T-helper 2 cell (primary cell): ENCODE results near the gene GRIK1.
"Not testable (repeated sequence)": the region's sequence is repeated elsewhere in the genome, so short reads cannot be mapped to it uniquely, and the experiment has no call there.

Experiments
- DNase-seq, 5 experiments: peaks; one replicate each; pipeline versions ENCODE4 v3.0.0 to v3.0.0-alpha.2; 2012 to 2022

The GRIK1 gene

GRCh38 chr21:29639366-29640079 lies 300.3 kb downstream of the GRIK1 start:
- no peak for DNase-seq

- no peak for DNase-seq
These were observed 301.0 kb downstream of the GRIK1 start for GRCh38 chr21:29638761-29639327.

- no peak for DNase-seq
These were observed 301.7 kb downstream of the GRIK1 start for GRCh38 chr21:29638138-29638537.

DNA sequence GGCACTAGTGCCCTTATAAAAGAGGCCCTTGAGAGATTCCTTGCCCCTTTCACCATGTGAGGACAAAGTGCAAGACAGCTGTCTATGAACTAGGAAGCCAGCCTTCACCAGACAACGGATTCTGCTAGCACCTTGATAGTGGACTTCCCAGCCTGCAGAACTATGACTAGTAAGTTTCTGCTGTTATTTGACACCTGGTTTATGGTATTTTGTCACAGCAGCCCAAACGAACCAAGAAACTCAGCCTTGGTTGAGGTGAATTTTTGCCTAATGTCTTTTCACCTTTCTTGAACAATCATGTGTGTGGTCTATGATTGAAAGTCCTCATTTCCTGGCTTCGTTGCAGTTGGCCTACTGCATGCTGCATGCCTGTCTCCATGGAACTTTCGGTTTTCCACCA lies 302.2 kb downstream of the GRIK1 start:
- DNase-seq, result no peak

DNA sequence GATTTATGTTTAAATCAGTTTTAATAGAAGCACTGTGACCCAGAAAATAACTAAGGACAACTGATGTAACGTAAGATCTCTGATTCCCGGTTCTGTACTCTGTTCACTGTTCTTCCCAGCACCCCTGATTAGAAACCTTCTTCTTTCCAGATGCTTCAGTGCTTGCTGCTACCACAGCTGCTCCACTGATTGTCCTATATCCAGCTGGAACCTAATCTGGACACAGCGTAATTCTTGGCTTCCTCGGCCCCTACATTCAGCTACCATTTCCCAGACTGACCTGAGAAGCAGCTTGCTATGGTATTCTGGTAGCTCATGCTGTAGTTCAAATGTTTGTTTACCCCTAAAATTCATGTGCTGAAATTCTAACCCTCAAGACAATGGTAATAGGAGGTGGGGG lies 302.7 kb downstream of the GRIK1 start:
- no peak for DNase-seq

DNA sequence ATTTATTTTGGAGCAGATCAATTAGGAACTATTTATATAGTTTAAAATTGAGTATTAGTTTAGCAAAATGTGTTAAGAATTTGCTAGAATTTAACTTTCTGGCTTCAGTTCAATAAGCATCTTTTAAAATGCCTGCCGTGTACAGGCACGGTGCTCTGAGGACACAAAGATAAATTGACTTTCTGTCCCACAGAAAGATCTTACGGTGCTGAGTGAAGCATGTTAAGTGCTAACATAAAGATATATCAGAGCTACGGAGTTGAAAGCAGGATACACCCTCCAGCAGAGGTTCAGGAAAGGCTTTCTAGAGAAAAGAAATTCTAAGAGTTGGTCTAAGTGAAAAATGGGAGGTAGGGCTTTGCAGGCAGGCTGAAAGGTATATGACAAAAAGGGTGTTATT lies 305.4 kb downstream of the GRIK1 start:
- DNase-seq, result no peak

DNA sequence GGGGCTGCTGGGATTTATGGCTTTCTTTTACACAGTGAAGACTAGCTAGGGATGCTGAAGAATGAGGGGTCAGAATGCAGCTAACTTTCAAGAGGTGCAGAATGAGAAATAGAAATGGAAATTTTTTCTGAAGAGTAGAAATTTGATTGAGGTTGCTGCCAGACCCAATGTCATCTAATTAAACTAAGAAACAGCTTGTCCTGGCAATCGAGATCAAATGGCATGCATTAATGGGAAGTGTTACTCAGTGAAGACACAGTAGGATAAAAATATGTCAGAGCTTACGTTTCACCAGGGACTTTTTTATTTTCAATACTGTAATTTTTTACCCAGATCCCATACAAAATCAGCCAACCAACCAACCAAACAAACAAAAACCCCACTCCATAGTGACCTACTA lies 306.0 kb downstream of the GRIK1 start:
- DNase-seq, result no peak

- DNase-seq, result no peak
These were observed 309.4 kb downstream of the GRIK1 start for GRCh38 chr21:29630441-29630840.

DNA sequence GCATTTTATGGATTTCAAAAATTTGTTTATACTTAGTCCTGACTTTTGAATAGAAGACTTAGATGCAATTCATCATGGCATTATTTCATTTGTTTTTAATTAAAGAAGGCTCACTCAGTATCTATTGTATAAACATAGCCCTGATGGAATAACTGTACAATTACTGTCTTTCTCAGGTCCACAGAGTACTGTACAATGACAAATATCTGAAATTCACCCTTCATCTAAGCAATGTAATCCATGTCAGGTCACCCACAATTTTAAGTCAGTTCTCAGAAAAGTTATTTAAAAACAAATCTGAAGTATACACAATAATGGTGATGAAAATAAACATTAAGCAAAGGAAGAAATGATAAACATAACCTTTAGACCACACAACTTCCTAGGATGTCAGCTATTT lies 311.9 kb downstream of the GRIK1 start:
- no peak for DNase-seq

GRCh38 chr21:29626801-29627470 lies 312.9 kb downstream of the GRIK1 start:
- no peak for DNase-seq

DNA sequence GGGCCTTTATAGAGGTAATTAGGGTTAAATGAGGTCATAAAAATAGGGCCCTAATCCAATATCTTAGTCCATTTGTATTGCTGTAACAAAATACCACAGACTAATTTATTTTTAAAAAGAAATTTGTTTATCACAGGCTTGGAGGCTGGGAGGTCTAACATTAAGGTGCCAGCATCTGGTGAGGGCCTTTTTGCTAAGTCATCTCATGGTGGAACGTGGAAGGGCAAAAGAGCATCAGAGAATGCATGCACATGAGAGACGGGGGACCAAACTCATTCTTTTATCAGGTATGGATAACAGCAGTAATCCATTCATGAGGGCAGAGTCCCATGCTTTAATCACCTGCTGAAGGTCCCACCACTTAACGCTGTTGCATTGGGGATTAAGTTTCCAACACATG lies 313.8 kb downstream of the GRIK1 start:
- no peak for DNase-seq

- no peak for DNase-seq
These were observed 315.0 kb downstream of the GRIK1 start for GRCh38 chr21:29624776-29625175.

- DNase-seq, result no peak
These were observed 318.3 kb downstream of the GRIK1 start for GRCh38 chr21:29621525-29621924.

GRCh38 chr21:29616209-29616751 lies 323.5 kb downstream of the GRIK1 start:
- DNase-seq, result no peak

DNA sequence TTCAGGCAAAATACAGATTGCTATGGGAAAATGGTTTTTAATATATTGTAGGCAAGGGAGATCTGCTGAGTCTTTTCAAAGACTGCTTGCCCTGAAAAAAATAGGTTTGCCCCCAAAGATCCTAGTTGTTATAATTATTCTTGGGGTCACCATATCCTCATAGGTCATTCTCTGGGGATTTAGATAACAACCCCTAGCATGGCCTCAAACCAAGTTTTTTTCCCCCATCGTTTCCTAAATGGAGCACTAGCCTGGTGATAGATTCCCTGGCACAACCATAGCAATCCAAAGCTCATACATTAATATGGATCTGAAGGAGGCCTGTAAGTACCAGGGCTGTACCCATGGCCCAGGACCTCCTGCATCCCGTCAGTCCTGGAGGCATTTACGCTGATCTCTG lies 325.9 kb downstream of the GRIK1 start:
- no peak for DNase-seq

DNA sequence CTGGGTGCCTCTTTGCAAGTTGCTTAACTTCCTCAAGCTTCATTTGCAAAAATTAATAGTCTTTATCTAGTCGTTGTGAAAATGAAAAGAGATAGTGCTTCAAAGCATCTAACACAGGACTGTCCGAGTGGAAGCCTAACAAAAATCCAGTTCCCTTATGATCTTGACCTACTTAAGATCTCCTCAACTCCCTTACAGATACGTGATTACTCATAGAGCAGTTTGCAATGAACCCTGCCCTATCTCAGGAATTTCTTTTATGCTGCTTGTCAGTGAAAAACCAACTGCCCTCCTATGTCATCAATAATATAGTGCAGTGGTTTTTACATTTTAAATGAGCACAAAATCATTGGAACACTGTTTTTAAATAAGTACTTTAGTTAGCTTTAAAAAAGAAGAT lies 326.8 kb downstream of the GRIK1 start:
- no peak for DNase-seq

GRCh38 chr21:29610779-29611360 lies 328.9 kb downstream of the GRIK1 start:
- DNase-seq, result no peak

DNA sequence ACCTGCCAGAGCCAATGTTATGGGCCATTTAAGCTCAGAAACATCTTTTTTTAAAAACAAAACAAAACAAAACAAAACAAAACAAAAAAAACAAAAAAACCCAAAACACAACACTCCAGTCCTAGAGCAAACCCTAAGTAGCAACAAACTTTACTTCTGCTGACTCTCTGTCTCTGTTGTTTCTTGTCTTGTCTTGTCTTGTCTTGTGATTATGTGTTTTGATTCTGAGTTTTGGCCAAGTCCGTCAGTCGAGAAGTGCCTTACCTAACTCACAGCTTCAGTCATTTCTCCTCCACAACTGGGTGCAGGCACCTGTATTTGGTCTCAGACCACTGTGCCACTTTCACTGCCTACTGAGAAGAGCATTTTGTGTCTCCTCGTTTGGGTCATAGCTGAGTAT lies 333.2 kb downstream of the GRIK1 start:
- DNase-seq, result no peak

GRCh38 chr21:29605219-29605618 lies 334.6 kb downstream of the GRIK1 start:
- DNase-seq, result not testable (repeated sequence)

GRCh38 chr21:29604076-29604475 lies 335.7 kb downstream of the GRIK1 start:
- DNase-seq, result no peak

DNA sequence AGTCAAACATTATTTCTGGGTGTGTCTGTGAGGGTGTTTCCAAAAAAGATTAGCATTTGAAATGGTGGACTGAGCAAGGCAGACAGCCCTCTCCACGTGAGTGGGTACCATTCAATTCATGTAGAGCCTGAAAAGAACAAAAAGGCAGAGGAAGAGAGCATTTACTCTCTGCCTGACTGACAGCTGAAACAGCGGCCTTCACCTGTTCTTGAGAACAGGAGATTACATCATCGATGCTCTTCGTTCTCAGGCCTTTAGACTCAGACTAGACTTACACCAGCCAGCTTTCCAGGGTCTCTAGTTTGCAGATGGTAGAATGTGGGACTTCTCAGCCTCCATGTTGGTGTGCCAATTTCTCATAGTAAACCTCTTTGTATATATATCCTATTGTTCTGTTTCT lies 338.7 kb downstream of the GRIK1 start:
- DNase-seq, result no peak

DNA sequence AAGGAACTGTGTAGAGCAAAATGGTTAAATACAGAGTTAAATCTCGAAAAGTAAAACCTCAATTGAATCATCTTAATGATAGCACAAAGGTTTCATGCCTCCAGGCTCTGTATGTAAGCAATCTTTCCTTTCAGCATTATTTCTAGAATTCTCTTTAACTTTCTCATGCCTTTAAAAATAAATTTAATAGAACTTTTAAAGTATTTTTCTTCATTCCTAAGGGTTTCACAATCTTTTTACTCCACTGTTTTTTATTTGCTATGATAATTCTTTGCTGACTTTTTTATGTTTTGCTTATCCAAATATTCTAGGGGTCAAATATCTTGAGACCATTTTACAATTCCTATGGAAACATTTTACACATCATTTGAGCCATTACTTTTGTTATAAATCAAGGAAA lies 353.1 kb downstream of the GRIK1 start:
- no peak for DNase-seq

DNA sequence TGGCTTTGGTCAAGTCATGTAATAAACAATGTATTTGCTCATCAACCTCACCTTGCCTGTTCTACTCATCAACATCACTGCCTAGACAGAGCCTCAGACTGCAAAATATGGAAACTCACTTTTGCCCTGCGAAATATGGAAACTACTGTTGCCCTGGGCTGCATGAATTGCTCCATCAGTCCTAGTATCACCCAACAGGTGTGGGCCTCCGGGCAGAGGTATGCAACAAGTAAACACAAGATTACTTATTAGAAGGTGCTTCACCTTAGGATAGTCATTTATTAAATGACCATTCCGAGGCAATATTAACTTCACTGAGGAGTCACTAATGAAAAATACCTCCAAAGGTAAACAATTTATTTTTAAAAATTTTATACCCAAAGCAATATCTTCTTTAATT lies 354.3 kb downstream of the GRIK1 start:
- DNase-seq, result no peak
